Measurements from ENCODE around the gene MN1.

Gene MN1

GRCh38 chr22:27788500-27789288 lies 12.9 kb downstream of the MN1 start:
- TF ChIP-seq ZNF274 (IDR thresholded peaks at IDR 0.05; ENCODE audit: low read depth, low read length) = no peak
- H3K4me3 ChIP-seq (ENCODE audit: low read length) = no peak overlapping the region

GRCh38 chr22:27786965-27787364 lies 14.6 kb downstream of the MN1 start:
- no peak for TF ChIP-seq ZNF274 (IDR thresholded peaks at IDR 0.05; ENCODE audit: low read depth, low read length)
- H3K4me3 ChIP-seq (ENCODE audit: low read length) = no peak overlapping the region

- no peak for TF ChIP-seq ZNF274 (IDR thresholded peaks at IDR 0.05; ENCODE audit: low read depth, low read length)
Observed at GRCh38 chr22:27786291-27786932, 15.1 kb downstream of the MN1 start.

GRCh38 chr22:27785831-27786230 lies 15.7 kb downstream of the MN1 start:
- no peak overlapping the region for H3K4me3 ChIP-seq (ENCODE audit: low read length)
- no peak for TF ChIP-seq ZNF274 (IDR thresholded peaks at IDR 0.05; ENCODE audit: low read depth, low read length)

More at GRCh38 chr22:27786291-27786932, 15.1 kb downstream of the MN1 start:
- H3K4me3 ChIP-seq (ENCODE audit: low read length) = no peak overlapping the region

GRCh38 chr22:27784120-27784475 lies 17.5 kb downstream of the MN1 start:
- H3K4me3 ChIP-seq (ENCODE audit: low read length) = no peak overlapping the region
- TF ChIP-seq ZNF274 (IDR thresholded peaks at IDR 0.05; ENCODE audit: low read depth, low read length) = no peak

- H3K4me3 ChIP-seq (ENCODE audit: low read length) = no peak overlapping the region
- no peak for TF ChIP-seq ZNF274 (IDR thresholded peaks at IDR 0.05; ENCODE audit: low read depth, low read length)
Observed at GRCh38 chr22:27783436-27784119, 18.0 kb downstream of the MN1 start.

- no peak for TF ChIP-seq ZNF274 (IDR thresholded peaks at IDR 0.05; ENCODE audit: low read depth, low read length)
- no peak overlapping the region for H3K4me3 ChIP-seq (ENCODE audit: low read length)
Observed at GRCh38 chr22:27782088-27782487, 19.5 kb downstream of the MN1 start.

GRCh38 chr22:27780161-27780575 lies 21.4 kb downstream of the MN1 start:
- H3K4me3 ChIP-seq (ENCODE audit: low read length) = no peak overlapping the region
- TF ChIP-seq ZNF274 (IDR thresholded peaks at IDR 0.05; ENCODE audit: low read depth, low read length) = no peak

- TF ChIP-seq ZNF274 (IDR thresholded peaks at IDR 0.05; ENCODE audit: low read depth, low read length) = no peak
- H3K4me3 ChIP-seq (ENCODE audit: low read length) = no peak overlapping the region
Observed at GRCh38 chr22:27779643-27780042, 21.9 kb downstream of the MN1 start.

GRCh38 chr22:27778294-27779090 lies 23.1 kb downstream of the MN1 start:
- TF ChIP-seq ZNF274 (IDR thresholded peaks at IDR 0.05; ENCODE audit: low read depth, low read length) = no peak
- H3K4me3 ChIP-seq (ENCODE audit: low read length) = no peak overlapping the region

- TF ChIP-seq ZNF274 (IDR thresholded peaks at IDR 0.05; ENCODE audit: low read depth, low read length) = no peak
- no peak overlapping the region for H3K4me3 ChIP-seq (ENCODE audit: low read length)
Observed at GRCh38 chr22:27777128-27777527, 24.4 kb downstream of the MN1 start.

- no peak overlapping the region for H3K4me3 ChIP-seq (ENCODE audit: low read length)
- TF ChIP-seq ZNF274 (IDR thresholded peaks at IDR 0.05; ENCODE audit: low read depth, low read length) = no peak
Observed at GRCh38 chr22:27776650-27776958, 25.0 kb downstream of the MN1 start.

- TF ChIP-seq ZNF274 (IDR thresholded peaks at IDR 0.05; ENCODE audit: low read depth, low read length) = no peak
- H3K4me3 ChIP-seq (ENCODE audit: low read length) = no peak overlapping the region
Observed at GRCh38 chr22:27775758-27776649, 25.6 kb downstream of the MN1 start.
